GM12891 (cell line): ENCODE data around the gene UCK2.

Experiments
- POU2F2 ChIP-seq: IDR thresholded peaks from 2 replicates; pipeline ENCODE4 v1.6.1; 2011; ENCODE audit warnings: low read depth, mild to moderate bottlenecking, control low read depth, low read length, moderate library complexity
- TAF1 ChIP-seq: IDR thresholded peaks from 2 replicates; pipeline ENCODE4 v1.6.1; 2011; ENCODE audit warnings: low read depth, low read length, control low read depth

DNA sequence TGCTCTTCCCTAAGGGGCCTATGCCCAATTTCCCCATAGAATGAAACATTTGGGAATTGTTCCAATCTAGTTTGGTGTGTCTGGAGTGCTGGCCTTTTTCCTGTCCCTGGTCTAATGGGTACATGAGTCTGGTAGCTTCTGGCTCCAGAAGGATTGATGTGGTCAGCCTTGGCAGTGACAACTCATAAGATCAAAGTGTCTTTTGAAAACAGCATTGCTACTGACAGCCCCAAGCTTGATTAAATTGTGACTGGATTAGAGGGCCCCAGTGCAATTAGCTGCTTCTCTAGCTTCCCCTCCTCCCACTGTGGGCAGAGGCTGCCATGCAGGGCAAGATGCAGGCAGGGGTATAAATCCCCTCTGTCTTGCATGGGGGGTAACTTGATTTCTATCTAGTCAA is 130.9 kb downstream of the UCK2 start:
- TF ChIP-seq TAF1 (no peak), POU2F2 (no peak)
